SK-N-MC (cell line): Measurements from ENCODE around the gene CLCA4.

Source experiments
- EZH2 ChIP-seq: fragments of 200-600 bp; sonication (generic); IDR thresholded peaks from one replicate; pipeline ENCODE4 v1.6.1; 2017; ENCODE audit warnings: antibody characterized with exemption
- POLR2AphosphoS5 ChIP-seq: IDR thresholded peaks from 2 replicates; pipeline ENCODE4 v1.6.1; 2012; ENCODE audit warnings: mild to moderate bottlenecking, low read depth, low read length, borderline replicate concordance

- no peak for TF ChIP-seq EZH2
- no peak for TF ChIP-seq POLR2AphosphoS5
Measured at GRCh38 chr1:86537928-86538695, 8.8 kb upstream of the CLCA4 start.
